Esophagus squamous epithelium (tissue), 4 donors: ENCODE measurements around the gene ACBD7.

Source experiments
- CTCF ChIP-seq, 6 experiments: fragments of 450-650 bp in 4 of 6; fragments of 200-600 bp in 2 of 6; sonication (generic) in 2 of 6; IDR thresholded peaks; one replicate each; pipeline ENCODE4 v1.5.1; 2016 to 2019; ENCODE audit warnings: antibody characterized with exemption in 6 of 6, mild to moderate bottlenecking in 4 of 6, moderate library complexity in 4 of 6
- POLR2A ChIP-seq, 4 donors: fragments of 450-650 bp; IDR thresholded peaks; one replicate each; pipeline ENCODE4 v1.6.1; 2017; ENCODE audit warnings: antibody characterized with exemption in 4 of 4, mild to moderate bottlenecking in 4 of 4, moderate library complexity in 3 of 4

- no peak for TF ChIP-seq CTCF (IDR thresholded peaks at IDR 0.05)
- TF ChIP-seq POLR2A (IDR thresholded peaks at IDR 0.05) = no peak
Measured at GRCh38 chr10:15027741-15028140, 60.8 kb downstream of the ACBD7 start.
